NCI-H2029 treated with DMSO at 0.1 percent for 48 hours (cell line): Measurements from ENCODE around the gene SLC8A1.

ENCODE experiments used
- DNase-seq: peaks from one replicate; lab custom pipeline; 2025; lab: John Stamatoyannopoulos, UW

The SLC8A1 gene

GRCh38 chr2:40190457-40190856 lies 261.4 kb downstream of the SLC8A1 start:
- DNase-seq: no peak

DNA sequence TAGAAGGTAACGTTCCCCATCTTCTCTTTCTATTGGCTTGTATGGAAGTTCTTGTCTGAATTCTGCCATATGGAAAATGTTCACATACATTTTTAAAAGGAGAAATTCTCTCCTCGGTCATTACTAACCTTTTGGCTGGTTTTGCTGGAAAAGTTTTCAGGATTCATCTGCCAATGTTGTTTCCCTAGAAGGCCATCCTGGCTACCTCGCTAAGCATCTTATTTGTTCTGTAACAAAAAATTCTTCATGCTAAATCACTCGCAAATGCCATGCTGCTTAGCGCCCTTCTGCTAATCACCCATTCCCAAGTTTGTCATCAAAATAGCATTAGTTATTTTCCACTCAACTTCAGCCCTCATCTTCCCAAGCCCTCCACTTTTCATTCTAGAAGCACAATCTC lies 262.0 kb downstream of the SLC8A1 start:
- no peak for DNase-seq

GRCh38 chr2:40187054-40187453 lies 264.8 kb downstream of the SLC8A1 start:
- DNase-seq: no peak

GRCh38 chr2:40184551-40184950 lies 267.3 kb downstream of the SLC8A1 start:
- DNase-seq: no peak

DNA sequence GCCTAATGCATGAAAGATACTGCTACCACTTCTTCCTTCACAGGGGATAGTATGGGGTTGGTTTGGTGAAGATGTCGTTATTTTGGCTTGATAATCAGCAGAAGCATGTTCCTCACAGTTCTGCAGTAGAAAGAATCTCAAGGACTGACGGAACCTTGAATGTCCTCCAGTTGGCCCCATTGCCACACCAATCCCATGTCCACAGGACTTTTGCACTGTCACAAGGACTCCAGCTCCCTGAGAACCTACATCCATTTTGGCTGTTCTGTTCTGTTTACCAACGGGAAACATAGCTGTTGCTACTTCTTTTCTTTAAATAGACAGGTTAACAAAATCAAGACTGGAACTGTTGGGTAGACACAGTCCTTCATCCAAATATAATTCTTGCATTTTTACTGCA lies 270.0 kb downstream of the SLC8A1 start:
- no peak for DNase-seq

DNA sequence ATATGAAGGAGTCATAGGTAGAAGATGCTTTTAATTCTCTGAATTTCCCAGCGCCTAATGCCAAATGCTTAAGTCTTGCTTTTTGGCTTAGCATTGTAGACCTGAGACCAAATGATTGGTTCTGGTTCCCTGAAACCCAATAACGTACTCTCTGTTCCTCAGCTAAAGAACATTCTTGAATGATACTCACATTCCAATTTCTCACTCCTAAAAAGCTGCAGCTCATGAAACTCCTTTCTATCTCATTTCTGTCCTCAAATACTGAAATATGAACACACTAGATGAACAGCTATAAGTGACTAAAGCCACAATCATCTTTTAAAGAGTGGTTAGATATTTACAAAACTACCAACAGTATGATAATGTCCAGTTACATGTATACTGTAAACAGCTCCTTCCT lies 272.1 kb downstream of the SLC8A1 start:
- no peak for DNase-seq

DNA sequence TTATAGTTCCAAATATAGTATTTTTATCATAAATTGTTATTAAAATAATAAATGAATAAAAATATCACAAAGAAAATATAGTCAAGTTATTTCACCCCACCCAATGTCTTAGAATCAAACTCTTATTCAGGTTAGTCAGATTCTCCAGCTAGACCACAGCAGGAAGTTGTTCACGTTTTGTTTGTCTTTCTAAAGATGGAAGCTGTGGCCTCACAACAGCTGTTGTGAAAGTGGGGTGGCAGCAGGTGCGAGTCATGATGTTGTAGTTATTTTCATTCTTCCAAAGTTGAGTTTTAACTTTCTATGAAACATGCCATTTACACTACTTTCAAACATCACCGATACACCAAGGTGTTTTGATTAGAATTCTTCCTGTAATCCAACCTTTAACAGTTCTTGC lies 272.9 kb downstream of the SLC8A1 start:
- no peak for DNase-seq

DNA sequence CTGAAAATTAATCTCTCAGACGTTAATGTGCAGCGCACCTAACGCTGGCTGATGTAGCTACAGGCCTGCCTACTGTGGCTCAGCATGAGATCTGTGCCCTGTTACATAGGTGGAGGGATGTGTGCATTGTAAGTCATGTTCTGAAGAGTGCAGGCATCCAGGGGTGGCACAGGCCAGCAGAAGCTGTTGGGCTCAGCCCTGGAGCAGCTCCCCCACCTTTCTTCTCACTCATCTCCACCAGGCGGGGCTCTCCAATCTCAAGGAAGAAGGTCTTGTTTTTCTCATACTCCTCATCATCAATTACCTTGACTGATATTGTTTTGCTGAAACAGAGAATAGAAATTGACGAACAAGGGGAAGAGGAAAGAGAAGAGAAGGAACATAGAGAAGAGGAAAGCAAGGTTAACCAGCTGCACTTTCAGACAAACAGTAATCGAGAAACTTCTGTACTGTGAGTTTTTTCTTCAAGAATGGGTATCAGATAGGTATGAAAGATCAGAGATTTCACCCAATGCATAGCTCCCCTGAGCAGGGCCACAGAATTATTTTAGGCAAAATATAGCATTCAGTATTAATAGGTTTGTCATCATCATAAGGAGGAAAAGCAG lies 273.6 kb downstream of the SLC8A1 start:
- no peak for DNase-seq

- DNase-seq: no peak
These were observed 274.5 kb downstream of the SLC8A1 start for GRCh38 chr2:40177366-40177765.

DNA sequence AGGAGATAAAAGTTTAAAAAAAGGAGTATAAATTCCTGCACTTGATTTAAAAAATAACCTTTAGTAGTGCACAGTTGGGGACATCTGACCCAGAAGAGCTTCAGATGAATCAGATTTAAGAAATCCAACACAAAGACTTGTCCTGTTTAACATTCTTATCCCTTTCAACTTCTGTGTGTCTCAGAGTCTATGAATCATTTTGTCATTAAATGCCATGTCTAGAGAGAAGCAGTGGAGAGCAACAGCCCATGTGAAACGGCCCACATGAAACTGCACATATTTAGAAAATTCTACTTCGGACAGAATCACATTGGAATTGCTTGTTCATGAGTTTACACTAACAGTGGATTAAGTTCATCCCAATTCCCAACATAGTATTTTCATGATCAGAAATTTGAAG lies 278.6 kb downstream of the SLC8A1 start:
- DNase-seq: no peak

DNA sequence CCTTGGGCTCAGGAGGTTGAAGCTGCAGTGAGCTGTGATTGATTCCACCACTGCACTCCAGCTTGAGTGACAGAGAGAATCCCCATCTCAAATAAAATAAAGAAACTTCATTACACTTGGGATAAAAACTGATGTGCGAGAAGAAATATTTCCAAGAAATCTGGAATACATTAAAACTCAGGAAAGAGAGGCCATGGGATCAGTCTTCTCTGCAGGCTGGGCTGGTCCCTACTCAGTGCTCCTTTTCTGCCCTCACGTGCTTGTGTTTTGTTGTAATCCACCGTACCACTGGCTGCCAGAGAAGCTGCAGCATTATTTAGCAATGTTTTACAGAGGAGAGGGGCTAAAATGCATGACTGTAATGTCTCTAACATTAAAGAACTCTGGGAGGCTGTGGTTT lies 282.0 kb downstream of the SLC8A1 start:
- DNase-seq: no peak

DNA sequence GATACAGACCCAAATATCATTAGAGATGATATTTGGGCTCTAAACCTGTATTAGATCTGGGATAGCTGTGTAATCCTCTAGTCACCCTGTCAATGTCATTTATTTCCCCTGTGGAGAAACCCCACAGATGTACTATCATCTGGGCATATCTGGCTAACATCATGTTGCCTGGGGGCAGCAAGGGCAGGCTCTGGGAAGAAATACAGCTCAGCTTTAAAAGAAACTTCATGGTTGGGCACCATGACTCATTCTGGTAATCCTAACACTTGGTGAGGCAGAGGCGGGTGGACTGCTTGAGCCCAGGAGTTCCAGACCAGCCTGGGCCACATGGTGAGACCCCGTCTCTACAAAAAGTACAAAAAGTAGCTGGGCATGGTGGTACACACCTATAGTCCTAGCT lies 282.5 kb downstream of the SLC8A1 start:
- DNase-seq: no peak

- DNase-seq: no peak
These were observed 283.3 kb downstream of the SLC8A1 start for GRCh38 chr2:40168546-40168945.

DNA sequence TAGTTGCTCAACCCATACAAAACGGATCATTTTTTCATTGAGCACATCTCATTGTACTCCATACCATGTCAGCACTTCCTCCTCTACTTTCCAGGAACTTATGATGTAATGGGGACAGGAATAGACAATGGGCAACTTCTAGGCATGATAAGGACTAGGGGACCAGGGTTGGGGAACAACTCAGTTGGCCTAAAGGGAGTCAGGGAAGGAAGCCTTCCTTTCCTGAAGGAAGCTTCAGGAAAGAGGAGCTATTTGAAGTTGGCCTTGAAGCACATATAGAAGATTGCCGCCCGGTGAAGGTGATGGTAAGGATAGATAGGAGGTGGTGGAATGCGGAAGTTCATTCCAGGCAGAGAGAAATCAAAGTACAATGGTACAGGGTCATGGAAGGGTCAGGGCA lies 283.9 kb downstream of the SLC8A1 start:
- no peak for DNase-seq

DNA sequence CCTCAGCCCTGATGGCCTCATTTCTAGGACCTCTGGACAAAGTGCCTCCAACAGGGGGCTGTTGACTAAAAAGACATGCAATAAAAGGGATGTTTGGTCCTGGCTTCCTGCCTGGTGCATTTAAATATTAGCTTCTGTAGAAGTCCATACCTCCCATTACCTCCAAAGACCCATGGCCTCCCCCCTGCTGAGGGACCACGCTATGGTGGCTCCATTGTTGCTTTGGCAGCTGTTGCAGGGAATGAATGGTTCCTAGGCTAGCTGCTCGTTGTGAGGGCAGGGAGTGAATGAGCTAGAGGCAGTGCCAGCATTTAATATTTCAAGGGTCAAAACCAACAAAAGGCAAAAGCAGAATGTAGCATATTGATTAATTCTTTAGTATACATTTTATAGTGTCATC lies 285.9 kb downstream of the SLC8A1 start:
- DNase-seq: no peak

DNA sequence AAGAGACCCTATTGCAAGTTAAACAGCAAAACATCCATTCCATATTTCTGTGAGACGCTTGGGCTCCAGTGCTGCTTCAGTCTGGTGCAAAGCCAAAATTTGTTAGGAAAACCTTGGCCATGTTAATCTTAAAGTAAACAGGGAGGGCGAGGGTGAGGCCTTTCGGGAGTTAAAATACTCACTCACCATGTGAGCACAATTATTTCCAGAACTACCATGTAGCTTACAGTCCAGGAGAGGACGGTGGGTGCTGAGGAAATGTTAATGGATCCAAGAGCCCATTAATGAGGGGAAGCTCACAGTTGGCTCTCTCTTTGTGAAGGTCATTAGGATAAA lies 286.4 kb downstream of the SLC8A1 start:
- DNase-seq: no peak

- no peak for DNase-seq
These were observed 287.0 kb downstream of the SLC8A1 start for GRCh38 chr2:40164736-40165508.

DNA sequence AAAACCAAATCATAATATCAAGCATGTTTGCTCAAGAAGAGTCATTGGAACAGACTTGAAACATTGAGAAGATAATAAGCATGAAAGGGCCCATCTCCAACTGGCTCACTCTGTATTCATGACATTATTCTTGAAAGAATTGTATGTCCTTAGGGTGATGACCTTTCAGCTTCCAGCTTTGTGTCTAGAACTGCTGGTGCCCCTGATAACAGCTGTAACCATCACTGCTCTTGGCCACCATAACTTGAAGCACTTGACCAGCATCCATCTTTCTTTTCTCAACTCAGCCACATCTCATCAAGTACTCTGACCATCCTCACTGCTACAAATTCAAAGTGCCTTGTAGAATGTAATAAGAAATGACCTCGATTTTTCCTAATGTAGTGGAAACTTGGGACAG lies 289.9 kb downstream of the SLC8A1 start:
- no peak for DNase-seq

GRCh38 chr2:40160751-40161218 lies 291.1 kb downstream of the SLC8A1 start:
- no peak for DNase-seq

- no peak for DNase-seq
These were observed 292.6 kb downstream of the SLC8A1 start for GRCh38 chr2:40159333-40159732.

GRCh38 chr2:40158781-40159180 lies 293.1 kb downstream of the SLC8A1 start:
- no peak for DNase-seq

DNA sequence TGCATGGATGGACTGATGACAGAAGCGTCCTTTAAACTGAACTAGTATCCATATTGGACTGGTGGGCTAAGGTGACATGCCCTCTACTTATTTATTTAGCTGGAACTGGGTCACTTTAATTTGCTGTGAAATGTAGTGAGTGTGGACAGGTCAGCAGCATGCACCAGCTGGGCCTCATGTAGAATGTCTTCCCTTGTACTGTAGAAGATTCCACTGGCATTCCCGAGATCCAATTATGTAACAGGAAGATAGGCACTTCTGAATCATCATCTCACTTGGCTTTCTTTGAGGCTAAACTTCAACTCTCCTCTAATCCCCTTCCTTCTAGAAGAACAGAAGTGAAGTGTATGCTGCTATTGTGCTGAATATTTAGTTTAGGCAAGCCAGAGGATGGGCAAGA lies 296.2 kb downstream of the SLC8A1 start:
- no peak for DNase-seq

DNA sequence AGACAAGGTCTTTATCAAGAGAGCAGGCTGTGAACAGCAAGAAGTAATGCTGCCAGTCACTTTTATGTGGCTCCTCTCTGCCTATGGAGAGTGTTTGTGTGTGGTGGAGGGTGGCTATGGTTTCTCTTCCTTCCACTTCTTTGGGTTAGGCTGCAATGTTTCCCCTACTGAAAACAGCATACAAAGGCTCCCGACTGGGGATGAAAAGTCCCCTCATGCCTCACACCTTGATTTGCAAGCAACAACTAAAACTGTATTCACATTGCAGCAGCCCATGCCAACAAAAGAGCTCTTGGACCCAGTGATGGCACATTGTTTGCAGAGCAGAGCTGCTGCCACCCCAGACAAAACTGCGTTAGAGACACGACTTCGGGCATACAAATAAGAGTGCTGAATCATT lies 301.6 kb downstream of the SLC8A1 start:
- DNase-seq: no peak

GRCh38 chr2:40148334-40148733 lies 303.6 kb downstream of the SLC8A1 start:
- DNase-seq: no peak
